Thymus (tissue), 11 donors: ENCODE measurements around the gene NAPB. TPM values are rescaled to one million over a fixed set of nuclear protein-coding genes. Genes with fewer than 3 reads are reported as not detected.
"Not testable (repeated sequence)": the region's sequence is repeated elsewhere in the genome, so short reads cannot be mapped to it uniquely, and the experiment has no call there.

Experiments used
- DNase-seq, 9 donors: peaks; one replicate each; pipeline ENCODE4 v3.0.0-alpha.2; 2013; ENCODE audit warnings: low spot score in 9 of 9, low read depth in 6 of 9, missing footprints in 1 of 9
- H3K27ac ChIP-seq, 2 donors: one replicate each; pipeline ENCODE4 v1.5.1; 2013; ENCODE audit warnings: control low read depth in 1 of 2, low read depth in 1 of 2, low read length in 1 of 2, mild to moderate bottlenecking in 1 of 2, moderate library complexity in 1 of 2
- H3K27me3 ChIP-seq, 2 donors: one replicate each; pipeline ENCODE4 v1.5.1; 2013; ENCODE audit warnings: low read length in 1 of 2; ENCODE audit not compliant: control insufficient read depth in 2 of 2, insufficient read depth in 1 of 2
- H3K36me3 ChIP-seq, 2 donors: one replicate each; pipeline ENCODE4 v1.5.1; 2013; ENCODE audit warnings: low read length in 1 of 2, mild to moderate bottlenecking in 1 of 2, moderate library complexity in 1 of 2; ENCODE audit not compliant: control insufficient read depth in 2 of 2, insufficient read depth in 2 of 2
- H3K4me1 ChIP-seq, 2 donors: one replicate each; pipeline ENCODE4 v1.5.1; 2013; ENCODE audit warnings: low read length in 2 of 2; ENCODE audit not compliant: control insufficient read depth in 2 of 2, insufficient read depth in 2 of 2
- H3K4me3 ChIP-seq, 2 donors: one replicate each; pipeline ENCODE4 v1.5.1; 2013; ENCODE audit warnings: low read length in 2 of 2, control low read depth in 1 of 2, mild to moderate bottlenecking in 1 of 2
- H3K9me3 ChIP-seq, 2 donors: one replicate each; pipeline ENCODE4 v1.5.1; 2013; ENCODE audit warnings: low read length in 1 of 2, mild to moderate bottlenecking in 1 of 2; ENCODE audit not compliant: control insufficient read depth in 2 of 2, insufficient read depth in 1 of 2
- WGBS: extraction: QIAGEN DNeasy Blood & Tissue Kit; methylation state at CpG from one replicate; pipeline ENCODE4 v1.1.7; 2013; 5-methylcytosine and 5-hydroxymethylcytosine counted together
- polyA plus RNA-seq: library from polyadenylated mRNA; stranded (reverse); fragments of 200-250 nt; gene quantifications from one replicate; pipeline ENCODE4 v1.2.3, GENCODE V29; 2013
- total RNA-seq: library from RNA; stranded (reverse); fragments of 120-200 nt; gene quantifications from one replicate; pipeline ENCODE4 v1.2.4, GENCODE V29; 2013
- donor health status: healthy.

Gene NAPB
- total and polyA plus RNA-seq, 2 donors = 7.6 to 8.8 TPM

GRCh38 chr20:23348510-23348909 lies 72.8 kb downstream of the NAPB start:
- H3K9me3 ChIP-seq, H3K27me3 ChIP-seq, H3K4me3 ChIP-seq, H3K27ac ChIP-seq, DNase-seq, H3K36me3 ChIP-seq: not testable (repeated sequence)
- peaks cover 11 to 20% of the 10 kb centered on the region in 2 donors for H3K4me1 ChIP-seq
- WGBS = 98% methylated on average over 6 of the region's 6 CpGs

DNA sequence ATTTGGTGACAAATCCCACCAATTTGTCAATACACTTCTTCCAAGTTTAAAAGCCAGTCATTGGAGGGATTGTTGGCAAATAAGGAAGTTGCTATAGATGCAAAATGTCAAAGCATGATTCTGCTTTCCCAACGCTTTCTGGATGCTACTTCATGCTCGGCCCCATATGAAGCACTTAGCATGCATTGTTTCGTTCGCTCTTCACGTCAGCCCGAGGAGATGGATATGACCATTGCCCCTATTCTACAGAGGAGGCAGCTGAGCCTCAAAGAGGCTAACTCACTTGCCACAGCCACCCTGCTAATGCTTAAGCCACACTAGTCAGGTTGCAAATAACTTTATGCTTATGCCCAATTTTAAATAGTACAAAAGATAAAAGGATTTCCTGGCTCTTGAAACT lies 73.5 kb downstream of the NAPB start:
- no peak for DNase-seq
- H3K4me1 ChIP-seq = peaks cover 11 to 20% of the 10 kb centered on the region in 2 donors
- H3K27ac ChIP-seq = no peak overlapping the region
- WGBS = 98% methylated on average over 6 of the region's 6 CpGs
- H3K9me3 ChIP-seq = peaks cover 0 to 1% of the 10 kb centered on the region in 2 donors
- no peaks in the 10 kb centered on the region for H3K36me3 ChIP-seq
- no peaks in the 10 kb centered on the region for H3K27me3 ChIP-seq
- no peak overlapping the region for H3K4me3 ChIP-seq

- H3K9me3 ChIP-seq = peaks cover 0 to 1% of the 10 kb centered on the region in 2 donors
- WGBS = 96% methylated on average over 4 of the region's 4 CpGs
- H3K36me3 ChIP-seq = no peaks in the 10 kb centered on the region
- peaks cover 4 to 9% of the 10 kb centered on the region in 2 donors for H3K4me1 ChIP-seq
- H3K27me3 ChIP-seq = no peaks in the 10 kb centered on the region
- H3K27ac ChIP-seq = no peak overlapping the region
- no peak overlapping the region for H3K4me3 ChIP-seq
- no peak for DNase-seq
Measured at GRCh38 chr20:23346002-23346401, 75.3 kb downstream of the NAPB start.

DNA sequence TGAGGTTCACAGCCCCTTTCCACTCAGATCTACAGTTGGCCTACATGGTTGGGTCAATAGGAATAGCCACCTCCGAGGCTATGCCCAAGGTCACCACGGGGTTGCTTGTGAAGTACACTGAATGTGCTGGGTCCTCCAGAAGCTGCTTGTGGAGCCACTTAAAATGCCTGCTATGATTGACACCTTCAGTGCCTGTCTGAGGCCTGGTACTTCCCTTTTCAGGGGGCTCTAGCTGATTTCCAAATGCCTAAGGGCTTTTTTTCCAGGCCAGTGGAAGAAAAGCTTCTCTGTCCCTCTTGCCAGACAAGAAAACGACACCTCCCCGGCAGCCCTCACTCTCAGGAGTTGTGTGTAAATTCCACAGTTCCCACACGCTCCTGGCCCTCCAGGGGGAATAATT lies 77.0 kb downstream of the NAPB start:
- peaks cover 3 to 5% of the 10 kb centered on the region in 2 donors for H3K4me1 ChIP-seq
- no peak for DNase-seq
- 61% methylated on average over 5 of the region's 5 CpGs for WGBS

GRCh38 chr20:23343590-23343989 lies 77.7 kb downstream of the NAPB start:
- 100% methylated on average over 1 of the region's 1 CpG for WGBS
- H3K4me3 ChIP-seq = no peak overlapping the region
- no peak overlapping the region for H3K27ac ChIP-seq
- no peaks in the 10 kb centered on the region for H3K4me1 ChIP-seq
- H3K9me3 ChIP-seq = no peaks in the 10 kb centered on the region
- H3K27me3 ChIP-seq = no peaks in the 10 kb centered on the region
- DNase-seq = no peak
- no peaks in the 10 kb centered on the region for H3K36me3 ChIP-seq

More for the DNA sequence above, 77.0 kb downstream of the NAPB start:
- Histone ChIP-seq H3K27ac (no peak overlapping the region), H3K27me3 (no peaks in the 10 kb centered on the region), H3K9me3 (no peaks in the 10 kb centered on the region), H3K36me3 (no peaks in the 10 kb centered on the region), H3K4me3 (no peak overlapping the region)

DNA sequence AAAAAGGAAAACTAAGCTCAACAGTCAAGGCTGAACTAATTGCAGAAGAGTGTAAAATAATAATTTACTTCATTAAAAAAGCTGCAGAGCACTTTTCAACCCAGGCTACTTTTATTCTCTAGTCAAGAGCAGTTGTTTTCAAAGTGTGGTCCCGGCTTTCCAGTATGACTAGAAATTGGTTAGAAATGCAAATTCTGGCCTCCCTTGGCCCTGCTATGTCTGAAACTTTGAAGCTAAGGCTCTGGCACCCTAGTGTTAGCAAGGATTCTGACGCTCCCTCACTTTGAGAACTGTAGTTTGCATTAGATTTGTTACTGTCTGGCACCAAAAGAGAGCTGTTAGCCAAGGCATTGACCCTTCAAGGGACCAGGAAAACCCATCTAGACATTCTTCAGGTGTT lies 80.2 kb downstream of the NAPB start:
- no peak overlapping the region for H3K4me3 ChIP-seq
- H3K9me3 ChIP-seq = no peaks in the 10 kb centered on the region
- no peak for DNase-seq
- H3K27ac ChIP-seq = no peak overlapping the region
- H3K36me3 ChIP-seq = no peaks in the 10 kb centered on the region
- H3K4me1 ChIP-seq = no peaks in the 10 kb centered on the region
- 92% methylated on average over 2 of the region's 2 CpGs for WGBS
- H3K27me3 ChIP-seq = no peaks in the 10 kb centered on the region

DNA sequence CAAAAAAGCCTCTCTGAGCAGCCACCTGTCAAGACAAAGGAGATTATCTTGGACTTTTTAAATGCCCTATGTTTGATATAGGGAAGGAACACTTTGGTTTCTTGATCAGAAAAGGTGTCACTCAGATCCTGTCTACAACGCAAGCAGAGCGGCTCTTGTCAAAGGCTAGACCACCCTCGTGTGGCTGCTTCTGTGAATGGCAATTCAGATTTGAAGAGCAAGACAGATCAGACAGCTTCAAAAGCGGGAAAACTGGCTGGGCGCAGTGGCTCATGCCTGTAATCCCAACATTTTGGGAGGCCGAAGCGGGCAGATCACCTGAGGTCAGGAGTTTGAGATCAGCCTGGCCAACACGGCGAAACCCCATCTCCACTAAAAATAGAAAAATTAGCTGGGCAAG lies 80.8 kb downstream of the NAPB start:
- Histone ChIP-seq H3K4me1 (no peaks in the 10 kb centered on the region), H3K4me3 (no peak overlapping the region), H3K9me3 (no peaks in the 10 kb centered on the region), H3K36me3 (no peaks in the 10 kb centered on the region), H3K27me3 (no peaks in the 10 kb centered on the region), H3K27ac (no peak overlapping the region)
- WGBS = 61% methylated on average over 9 of the region's 9 CpGs
- peak in 4 of 9 donors; percentile 27 to 67 (median 53) for DNase-seq

DNA sequence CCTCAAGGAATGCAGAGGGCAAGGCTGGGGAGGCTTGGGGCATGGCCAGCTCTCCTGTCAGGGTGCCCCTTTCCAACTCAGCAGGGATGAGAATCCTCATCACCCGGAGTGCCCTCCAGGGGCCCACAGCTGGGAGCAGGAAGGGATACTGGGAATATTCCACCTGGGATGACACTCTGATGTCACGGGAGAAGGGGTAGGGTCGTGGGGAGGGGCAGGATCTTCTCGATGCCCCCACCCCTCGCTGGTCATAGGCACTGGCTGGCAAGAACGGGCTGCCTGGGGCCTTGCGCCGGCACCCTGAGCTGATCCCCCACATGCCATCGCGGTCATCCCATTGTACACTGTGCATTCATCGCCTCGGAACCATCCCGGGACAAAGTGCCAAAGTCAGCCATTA lies 81.3 kb downstream of the NAPB start:
- Histone ChIP-seq H3K4me1 (no peaks in the 10 kb centered on the region), H3K27ac (no peak overlapping the region), H3K9me3 (no peaks in the 10 kb centered on the region), H3K36me3 (no peaks in the 10 kb centered on the region), H3K27me3 (no peaks in the 10 kb centered on the region), H3K4me3 (no peak overlapping the region)
- no peak for DNase-seq
- WGBS = 89% methylated on average over 13 of the region's 13 CpGs

- Histone ChIP-seq H3K36me3 (no peaks in the 10 kb centered on the region), H3K27ac (no peak overlapping the region), H3K9me3 (no peaks in the 10 kb centered on the region), H3K4me3 (no peak overlapping the region), H3K27me3 (no peaks in the 10 kb centered on the region), H3K4me1 (no peaks in the 10 kb centered on the region)
- DNase-seq = no peak
Measured at GRCh38 chr20:23337312-23337711, 84.0 kb downstream of the NAPB start.

GRCh38 chr20:23336476-23336875 lies 84.8 kb downstream of the NAPB start:
- Histone ChIP-seq H3K27ac (no peak overlapping the region), H3K9me3 (no peaks in the 10 kb centered on the region), H3K27me3 (no peaks in the 10 kb centered on the region), H3K4me1 (no peaks in the 10 kb centered on the region), H3K4me3 (no peak overlapping the region), H3K36me3 (no peaks in the 10 kb centered on the region)
- 98% methylated on average over 5 of the region's 5 CpGs for WGBS
- DNase-seq = no peak
